HCT116 (cell line): ENCODE results near the gene WDR5.

ENCODE experiments used
- POLR2AphosphoS5 ChIP-seq: IDR thresholded peaks from 2 replicates; pipeline ENCODE4 v1.6.1; 2011; ENCODE audit warnings: mild to moderate bottlenecking, low read depth, low read length, moderate library complexity
- TCF7L2 ChIP-seq: IDR thresholded peaks from 2 replicates; pipeline ENCODE4 v1.7.0; 2011; ENCODE audit warnings: borderline replicate concordance, inconsistent platforms; ENCODE audit not compliant: insufficient read depth, insufficient read length; ENCODE audit errors: extremely low read depth

GRCh38 chr9:134198791-134199190 is 62.9 kb downstream of the WDR5 start:
- TF ChIP-seq POLR2AphosphoS5 = no peak
- TF ChIP-seq TCF7L2 = no peak
